22Rv1 (cell line): ENCODE results near the gene RAB30.

Source experiments
- ZFX ChIP-seq: fragments of 450-650 bp; IDR thresholded peaks from 2 replicates; pipeline ENCODE4 v1.6.1; 2017; ENCODE audit warnings: antibody characterized with exemption, borderline replicate concordance
- TF ChIP-seq, protein P1 (sequence below): fragments of 450-650 bp; IDR thresholded peaks from 2 replicates; pipeline ENCODE4 v1.5.1; 2017; ENCODE audit warnings: mild to moderate bottlenecking

DNA sequence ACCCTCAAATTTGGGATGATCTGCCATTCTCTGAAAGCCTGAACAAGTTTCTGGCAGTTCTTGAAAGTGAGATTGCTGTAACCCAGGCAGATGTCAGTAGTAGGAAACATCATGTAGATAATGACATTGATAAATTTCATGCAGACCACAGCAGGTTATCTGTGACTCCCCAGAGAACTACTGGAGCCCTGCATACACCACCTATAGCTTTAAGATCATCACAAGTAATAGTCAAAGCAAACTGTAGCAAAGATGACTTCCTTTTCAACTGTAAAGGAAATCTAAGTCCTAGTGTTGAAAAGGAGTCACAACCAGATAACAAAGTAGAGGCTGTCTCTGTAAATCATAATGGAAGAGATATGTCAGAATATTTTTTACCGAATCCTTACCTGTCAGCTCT lies 139.1 kb downstream of the RAB30 start:
- TF ChIP-seq, protein P1, sequence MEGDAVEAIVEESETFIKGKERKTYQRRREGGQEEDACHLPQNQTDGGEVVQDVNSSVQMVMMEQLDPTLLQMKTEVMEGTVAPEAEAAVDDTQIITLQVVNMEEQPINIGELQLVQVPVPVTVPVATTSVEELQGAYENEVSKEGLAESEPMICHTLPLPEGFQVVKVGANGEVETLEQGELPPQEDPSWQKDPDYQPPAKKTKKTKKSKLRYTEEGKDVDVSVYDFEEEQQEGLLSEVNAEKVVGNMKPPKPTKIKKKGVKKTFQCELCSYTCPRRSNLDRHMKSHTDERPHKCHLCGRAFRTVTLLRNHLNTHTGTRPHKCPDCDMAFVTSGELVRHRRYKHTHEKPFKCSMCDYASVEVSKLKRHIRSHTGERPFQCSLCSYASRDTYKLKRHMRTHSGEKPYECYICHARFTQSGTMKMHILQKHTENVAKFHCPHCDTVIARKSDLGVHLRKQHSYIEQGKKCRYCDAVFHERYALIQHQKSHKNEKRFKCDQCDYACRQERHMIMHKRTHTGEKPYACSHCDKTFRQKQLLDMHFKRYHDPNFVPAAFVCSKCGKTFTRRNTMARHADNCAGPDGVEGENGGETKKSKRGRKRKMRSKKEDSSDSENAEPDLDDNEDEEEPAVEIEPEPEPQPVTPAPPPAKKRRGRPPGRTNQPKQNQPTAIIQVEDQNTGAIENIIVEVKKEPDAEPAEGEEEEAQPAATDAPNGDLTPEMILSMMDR = no peak
- no peak for TF ChIP-seq ZFX
